Suprapubic skin (tissue), 4 donors: Measurements from ENCODE around the gene ABCC1.
"Not testable (repeated sequence)": the region's sequence is repeated elsewhere in the genome, so short reads cannot be mapped to it uniquely, and the experiment has no call there.

Experiments used
- EP300 ChIP-seq: sonication (generic); formaldehyde crosslinking; IDR thresholded peaks from one replicate; pipeline ENCODE4 v1.6.1; 2017; ENCODE audit warnings: antibody characterized with exemption
- POLR2A ChIP-seq, 2 donors: fragments of 450-650 bp; IDR thresholded peaks; one replicate each; pipeline ENCODE4 v1.6.1; 2017; ENCODE audit warnings: antibody characterized with exemption in 2 of 2, mild to moderate bottlenecking in 2 of 2, moderate library complexity in 2 of 2
- POLR2AphosphoS5 ChIP-seq, 3 donors: sonication (generic); formaldehyde crosslinking; IDR thresholded peaks; one replicate each; pipeline ENCODE4 v1.6.1; 2017; ENCODE audit warnings: antibody characterized with exemption in 3 of 3
- TF ChIP-seq, protein P1 (sequence below), 2 donors: fragments of 200-600 bp in 1 of 2; fragments of 450-650 bp in 1 of 2; sonication (generic) in 1 of 2; IDR thresholded peaks; one replicate each; pipeline ENCODE4 v1.5.1; 2016 to 2019; ENCODE audit warnings: antibody characterized with exemption in 2 of 2, mild to moderate bottlenecking in 1 of 2, moderate library complexity in 1 of 2

DNA sequence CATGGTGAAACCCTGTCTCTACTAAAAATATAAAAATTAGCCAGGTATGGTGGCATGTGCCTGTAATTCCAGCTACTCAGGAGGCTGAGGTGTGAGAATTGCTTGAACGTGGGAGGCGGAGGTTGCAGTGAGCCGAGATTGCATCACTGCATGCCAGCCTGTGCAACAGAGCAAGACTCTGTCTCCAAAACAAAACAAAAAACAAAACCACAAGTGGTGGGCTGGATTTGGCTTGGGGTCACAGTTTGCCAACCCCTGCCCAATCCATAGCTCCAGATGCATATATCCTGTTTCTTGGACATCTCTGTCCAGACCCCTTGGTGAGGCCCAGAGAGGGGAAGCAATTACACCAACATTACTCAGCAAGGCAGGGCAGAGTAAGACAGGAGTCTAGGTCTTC is 232.3 kb downstream of the ABCC1 start:
- TF ChIP-seq, protein P1, sequence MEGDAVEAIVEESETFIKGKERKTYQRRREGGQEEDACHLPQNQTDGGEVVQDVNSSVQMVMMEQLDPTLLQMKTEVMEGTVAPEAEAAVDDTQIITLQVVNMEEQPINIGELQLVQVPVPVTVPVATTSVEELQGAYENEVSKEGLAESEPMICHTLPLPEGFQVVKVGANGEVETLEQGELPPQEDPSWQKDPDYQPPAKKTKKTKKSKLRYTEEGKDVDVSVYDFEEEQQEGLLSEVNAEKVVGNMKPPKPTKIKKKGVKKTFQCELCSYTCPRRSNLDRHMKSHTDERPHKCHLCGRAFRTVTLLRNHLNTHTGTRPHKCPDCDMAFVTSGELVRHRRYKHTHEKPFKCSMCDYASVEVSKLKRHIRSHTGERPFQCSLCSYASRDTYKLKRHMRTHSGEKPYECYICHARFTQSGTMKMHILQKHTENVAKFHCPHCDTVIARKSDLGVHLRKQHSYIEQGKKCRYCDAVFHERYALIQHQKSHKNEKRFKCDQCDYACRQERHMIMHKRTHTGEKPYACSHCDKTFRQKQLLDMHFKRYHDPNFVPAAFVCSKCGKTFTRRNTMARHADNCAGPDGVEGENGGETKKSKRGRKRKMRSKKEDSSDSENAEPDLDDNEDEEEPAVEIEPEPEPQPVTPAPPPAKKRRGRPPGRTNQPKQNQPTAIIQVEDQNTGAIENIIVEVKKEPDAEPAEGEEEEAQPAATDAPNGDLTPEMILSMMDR (IDR thresholded peaks at IDR 0.05): not testable (repeated sequence)
- not testable (repeated sequence) for TF ChIP-seq POLR2A (IDR thresholded peaks at IDR 0.05); POLR2AphosphoS5 (IDR thresholded peaks at IDR 0.05); EP300
